ENCODE measurements around the gene FAM187B. TPM values are rescaled to one million over a fixed set of nuclear protein-coding genes. Genes with fewer than 3 reads are reported as not detected.

The FAM187B gene
- polyA plus RNA-seq, 1 donor (not counting 4 experiments of a cell fraction or from before 2014, with no cell fraction given), result not detected

DNA sequence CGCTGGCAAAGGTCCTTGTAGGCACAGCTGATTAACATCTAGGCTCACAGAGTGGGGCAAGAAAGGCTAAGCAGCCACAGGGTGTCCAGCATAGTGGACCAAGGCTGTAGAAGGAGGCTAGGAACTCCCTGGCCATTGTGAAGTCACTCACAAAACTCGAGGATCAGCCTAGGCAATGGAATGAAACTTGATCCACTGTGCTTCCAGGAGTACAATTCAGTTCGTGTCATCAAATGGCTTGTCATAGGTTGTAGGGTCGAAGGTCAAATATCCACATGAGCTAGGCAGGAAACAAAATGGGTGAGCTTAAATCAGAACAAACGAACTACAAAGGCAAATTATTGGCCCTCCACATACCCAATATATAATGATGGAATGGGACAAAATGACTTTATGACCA, 4.4 kb upstream of the FAM187B start:
- Histone ChIP-seq H3K4me3 (ENCODE audit: control insufficient read depth in 2 of 3, extremely low read depth in 1 of 3, insufficient read depth in 2 of 3, low read depth in 1 of 3, low read length in 3 of 3) (no peak overlapping the region), H3K9ac (ENCODE audit: control insufficient read depth, extremely low read depth, insufficient read depth, low read length) (no peak overlapping the region), H3K9me1 (ENCODE audit: control insufficient read depth, extremely low read depth, insufficient read depth, low read length) (no peaks in the 10 kb centered on the region), H3K27me3 (ENCODE audit: control insufficient read depth, extremely low read depth, insufficient read depth, low read length) (no peaks in the 10 kb centered on the region), H3K36me3 (ENCODE audit: control insufficient read depth in 2 of 2, extremely low read depth in 1 of 2, insufficient read depth in 2 of 2, low read length in 2 of 2) (no peaks in the 10 kb centered on the region), H3K27ac (ENCODE audit: control insufficient read depth, insufficient read depth, low read length) (no peak overlapping the region), H4K20me1 (ENCODE audit: control insufficient read depth, extremely low read depth, insufficient read depth, low read length) (no peaks in the 10 kb centered on the region), H3K9me3 (ENCODE audit: control insufficient read depth, low read depth, low read length) (no peaks in the 10 kb centered on the region), H3K4me2 (ENCODE audit: control insufficient read depth, extremely low read depth, insufficient read depth, low read depth, low read length) (no peak overlapping the region), H3K79me2 (ENCODE audit: control insufficient read depth, insufficient read depth, low read length) (no peaks in the 10 kb centered on the region), H3K4me1 (ENCODE audit: control insufficient read depth, extremely low read depth, insufficient read depth, low read length) (no peaks in the 10 kb centered on the region), H2AFZ (ENCODE audit: control insufficient read depth, low read length) (no peak overlapping the region)
- no peak for TF ChIP-seq EZH2 (IDR thresholded peaks at IDR 0.05; ENCODE audit: low read length)
- TF ChIP-seq, protein P1, sequence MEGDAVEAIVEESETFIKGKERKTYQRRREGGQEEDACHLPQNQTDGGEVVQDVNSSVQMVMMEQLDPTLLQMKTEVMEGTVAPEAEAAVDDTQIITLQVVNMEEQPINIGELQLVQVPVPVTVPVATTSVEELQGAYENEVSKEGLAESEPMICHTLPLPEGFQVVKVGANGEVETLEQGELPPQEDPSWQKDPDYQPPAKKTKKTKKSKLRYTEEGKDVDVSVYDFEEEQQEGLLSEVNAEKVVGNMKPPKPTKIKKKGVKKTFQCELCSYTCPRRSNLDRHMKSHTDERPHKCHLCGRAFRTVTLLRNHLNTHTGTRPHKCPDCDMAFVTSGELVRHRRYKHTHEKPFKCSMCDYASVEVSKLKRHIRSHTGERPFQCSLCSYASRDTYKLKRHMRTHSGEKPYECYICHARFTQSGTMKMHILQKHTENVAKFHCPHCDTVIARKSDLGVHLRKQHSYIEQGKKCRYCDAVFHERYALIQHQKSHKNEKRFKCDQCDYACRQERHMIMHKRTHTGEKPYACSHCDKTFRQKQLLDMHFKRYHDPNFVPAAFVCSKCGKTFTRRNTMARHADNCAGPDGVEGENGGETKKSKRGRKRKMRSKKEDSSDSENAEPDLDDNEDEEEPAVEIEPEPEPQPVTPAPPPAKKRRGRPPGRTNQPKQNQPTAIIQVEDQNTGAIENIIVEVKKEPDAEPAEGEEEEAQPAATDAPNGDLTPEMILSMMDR (optimal IDR thresholded peaks at IDR 0.05 in 1 of 3, IDR thresholded peaks at IDR 0.05 in 1 of 3, conservative IDR thresholded peaks at IDR 0.05 in 1 of 3; ENCODE audit: extremely low read depth in 1 of 3, insufficient read depth in 2 of 3, low read length in 3 of 3), result no peak
- dilution Hi-C loops (cut with MboI; ENCODE audit: extremely low pct_ligation_motif_present, low sequenced_read_pairs), result no loop called here
- DNase-seq (ENCODE audit: low read depth, low spot score), result no peak
- FAIRE-seq, result no peak

DNA sequence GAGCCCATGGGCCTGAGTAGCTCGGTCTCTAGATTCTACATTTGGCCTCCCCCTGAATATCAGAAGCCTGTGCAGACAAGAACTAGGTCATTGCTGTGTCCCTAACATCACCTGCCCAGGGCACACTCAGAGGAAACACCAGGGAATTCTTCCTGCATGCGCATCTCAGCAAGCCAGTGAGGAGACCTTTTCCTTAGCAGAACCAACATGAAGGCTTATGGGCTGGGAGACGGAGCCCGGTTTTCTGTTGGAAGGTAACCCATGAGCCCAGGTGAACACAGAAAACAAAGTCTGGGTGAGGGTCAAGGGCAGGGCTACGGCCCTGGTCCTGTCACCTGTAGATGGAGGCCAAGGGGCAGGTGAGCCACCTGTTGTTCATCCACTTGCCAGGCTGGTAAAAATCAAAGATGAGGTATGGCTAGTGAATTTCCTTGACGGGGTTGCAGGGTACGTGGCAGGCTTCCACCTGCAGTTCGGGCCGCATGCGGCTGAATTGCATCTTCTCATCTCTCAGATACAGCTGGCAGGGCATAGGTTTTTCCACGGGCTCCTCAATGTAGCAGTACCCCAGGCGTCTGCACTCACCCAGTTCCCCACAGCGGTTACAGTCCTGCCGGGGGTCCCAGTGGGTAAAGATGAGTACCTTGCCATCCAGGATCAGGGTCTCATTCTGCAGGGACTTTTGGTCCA, 3.6 kb upstream of the FAM187B start:
- Histone ChIP-seq H3K27me3 (ENCODE audit: control insufficient read depth, extremely low read depth, insufficient read depth, low read length) (no peaks in the 10 kb centered on the region), H3K9me3 (ENCODE audit: control insufficient read depth, low read depth, low read length) (no peaks in the 10 kb centered on the region), H2AFZ (ENCODE audit: control insufficient read depth, low read length) (no peak overlapping the region), H3K9me1 (ENCODE audit: control insufficient read depth, extremely low read depth, insufficient read depth, low read length) (no peaks in the 10 kb centered on the region), H3K4me1 (ENCODE audit: control insufficient read depth, extremely low read depth, insufficient read depth, low read length) (no peaks in the 10 kb centered on the region), H4K20me1 (ENCODE audit: control insufficient read depth, extremely low read depth, insufficient read depth, low read length) (no peaks in the 10 kb centered on the region), H3K27ac (ENCODE audit: control insufficient read depth, insufficient read depth, low read length) (no peak overlapping the region), H3K4me2 (ENCODE audit: control insufficient read depth, extremely low read depth, insufficient read depth, low read depth, low read length) (no peak overlapping the region), H3K36me3 (ENCODE audit: control insufficient read depth in 2 of 2, extremely low read depth in 1 of 2, insufficient read depth in 2 of 2, low read length in 2 of 2) (no peaks in the 10 kb centered on the region), H3K9ac (ENCODE audit: control insufficient read depth, extremely low read depth, insufficient read depth, low read length) (no peak overlapping the region), H3K79me2 (ENCODE audit: control insufficient read depth, insufficient read depth, low read length) (no peaks in the 10 kb centered on the region), H3K4me3 (ENCODE audit: control insufficient read depth in 2 of 3, extremely low read depth in 1 of 3, insufficient read depth in 2 of 3, low read depth in 1 of 3, low read length in 3 of 3) (no peak overlapping the region)
- dilution Hi-C loops (cut with MboI; ENCODE audit: extremely low pct_ligation_motif_present, low sequenced_read_pairs), result no loop called here
- DNase-seq (ENCODE audit: low read depth, low spot score) (no peak), FAIRE-seq (no peak)
- TF ChIP-seq, protein P1 (optimal IDR thresholded peaks at IDR 0.05 in 1 of 3, IDR thresholded peaks at IDR 0.05 in 1 of 3, conservative IDR thresholded peaks at IDR 0.05 in 1 of 3; ENCODE audit: extremely low read depth in 1 of 3, insufficient read depth in 2 of 3, low read length in 3 of 3), result no peak
- no peak for TF ChIP-seq EZH2 (IDR thresholded peaks at IDR 0.05; ENCODE audit: low read length)
